ENCODE results near the gene CEP76. TPM values are rescaled to one million over a fixed set of nuclear protein-coding genes. Genes with fewer than 3 reads are reported as not detected.

Gene CEP76
- polyA plus RNA-seq, 1 donor (not counting 4 experiments of a cell fraction or from before 2014, with no cell fraction given): 10.7 TPM

DNA sequence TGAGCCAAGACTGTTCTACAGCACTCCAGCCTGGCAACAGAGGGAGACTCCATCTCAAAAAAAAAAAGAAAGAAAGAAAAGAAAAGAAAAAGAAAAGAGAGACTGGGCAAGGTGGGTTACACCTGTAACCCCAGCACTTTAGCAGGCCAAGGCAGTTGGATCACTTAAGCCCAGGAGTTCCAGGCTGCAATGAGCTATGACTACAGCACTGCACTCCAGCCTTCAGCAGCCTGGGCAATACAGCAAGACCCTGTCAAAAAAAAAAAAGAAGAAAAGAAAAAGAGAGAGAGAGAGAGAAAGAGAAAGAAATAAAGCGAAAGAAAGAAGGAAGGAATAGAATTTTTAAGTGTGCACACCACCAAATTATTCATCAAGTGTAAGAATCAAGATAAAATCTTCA is 47.6 kb downstream of the CEP76 start:
- no peak overlapping the region for H3K27ac ChIP-seq (ENCODE audit: control insufficient read depth, insufficient read depth, low read length)
- dilution Hi-C loops (cut with MboI; ENCODE audit: extremely low pct_ligation_motif_present, low sequenced_read_pairs): no loop called here
- no peak overlapping the region for H2AFZ ChIP-seq (ENCODE audit: control insufficient read depth, low read length)
- no peaks in the 10 kb centered on the region for H3K9me3 ChIP-seq (ENCODE audit: control insufficient read depth, low read depth, low read length)
- FAIRE-seq: no peak
- no peak for DNase-seq (ENCODE audit: low read depth, low spot score)
- H3K79me2 ChIP-seq (ENCODE audit: control insufficient read depth, insufficient read depth, low read length): peaks cover 61% of the 10 kb centered on the region
- H3K27me3 ChIP-seq (ENCODE audit: control insufficient read depth, extremely low read depth, insufficient read depth, low read length): no peaks in the 10 kb centered on the region
- peaks cover 2% of the 10 kb centered on the region for H3K9me1 ChIP-seq (ENCODE audit: control insufficient read depth, extremely low read depth, insufficient read depth, low read length)
- H3K4me1 ChIP-seq (ENCODE audit: control insufficient read depth, extremely low read depth, insufficient read depth, low read length): peaks cover 11% of the 10 kb centered on the region
- TF ChIP-seq, protein P1, sequence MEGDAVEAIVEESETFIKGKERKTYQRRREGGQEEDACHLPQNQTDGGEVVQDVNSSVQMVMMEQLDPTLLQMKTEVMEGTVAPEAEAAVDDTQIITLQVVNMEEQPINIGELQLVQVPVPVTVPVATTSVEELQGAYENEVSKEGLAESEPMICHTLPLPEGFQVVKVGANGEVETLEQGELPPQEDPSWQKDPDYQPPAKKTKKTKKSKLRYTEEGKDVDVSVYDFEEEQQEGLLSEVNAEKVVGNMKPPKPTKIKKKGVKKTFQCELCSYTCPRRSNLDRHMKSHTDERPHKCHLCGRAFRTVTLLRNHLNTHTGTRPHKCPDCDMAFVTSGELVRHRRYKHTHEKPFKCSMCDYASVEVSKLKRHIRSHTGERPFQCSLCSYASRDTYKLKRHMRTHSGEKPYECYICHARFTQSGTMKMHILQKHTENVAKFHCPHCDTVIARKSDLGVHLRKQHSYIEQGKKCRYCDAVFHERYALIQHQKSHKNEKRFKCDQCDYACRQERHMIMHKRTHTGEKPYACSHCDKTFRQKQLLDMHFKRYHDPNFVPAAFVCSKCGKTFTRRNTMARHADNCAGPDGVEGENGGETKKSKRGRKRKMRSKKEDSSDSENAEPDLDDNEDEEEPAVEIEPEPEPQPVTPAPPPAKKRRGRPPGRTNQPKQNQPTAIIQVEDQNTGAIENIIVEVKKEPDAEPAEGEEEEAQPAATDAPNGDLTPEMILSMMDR (optimal IDR thresholded peaks at IDR 0.05 in 1 of 3, IDR thresholded peaks at IDR 0.05 in 1 of 3, conservative IDR thresholded peaks at IDR 0.05 in 1 of 3; ENCODE audit: extremely low read depth in 1 of 3, insufficient read depth in 2 of 3, low read length in 3 of 3): no peak
- TF ChIP-seq EZH2 (IDR thresholded peaks at IDR 0.05; ENCODE audit: low read length): no peak
- H3K36me3 ChIP-seq (ENCODE audit: control insufficient read depth in 2 of 2, extremely low read depth in 1 of 2, insufficient read depth in 2 of 2, low read length in 2 of 2): no peaks in the 10 kb centered on the region
- no peak overlapping the region for H3K4me2 ChIP-seq (ENCODE audit: control insufficient read depth, extremely low read depth, insufficient read depth, low read depth, low read length)
- H3K9ac ChIP-seq (ENCODE audit: control insufficient read depth, extremely low read depth, insufficient read depth, low read length): no peak overlapping the region
- H3K4me3 ChIP-seq (ENCODE audit: control insufficient read depth in 2 of 3, extremely low read depth in 1 of 3, insufficient read depth in 2 of 3, low read depth in 1 of 3, low read length in 3 of 3): no peak overlapping the region
- H4K20me1 ChIP-seq (ENCODE audit: control insufficient read depth, extremely low read depth, insufficient read depth, low read length): peaks cover 3% of the 10 kb centered on the region

DNA sequence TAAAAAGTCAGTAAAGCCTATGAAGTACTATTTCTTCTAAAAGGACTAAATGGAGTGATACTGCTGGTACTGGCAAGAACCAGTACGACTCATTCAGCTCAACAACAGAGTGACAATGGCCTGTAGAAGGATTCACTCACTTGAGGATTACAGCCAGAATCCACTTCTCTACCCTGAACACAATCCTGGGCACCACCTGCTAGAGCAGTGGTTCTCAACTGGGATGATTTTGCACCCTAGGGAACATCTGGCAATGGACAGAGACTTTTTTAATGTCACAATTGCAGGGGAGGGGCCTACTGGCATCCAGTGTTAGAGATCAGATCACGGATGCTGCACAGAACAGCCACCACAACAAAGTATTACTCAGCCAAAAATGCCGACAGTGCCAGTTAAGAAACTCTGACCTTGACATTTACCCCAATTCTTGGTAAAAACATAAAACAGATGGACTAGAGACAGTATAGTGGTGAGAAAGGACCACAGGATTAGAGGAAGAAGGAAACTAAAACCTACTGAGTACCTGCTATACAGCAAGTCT is 49.6 kb downstream of the CEP76 start:
- no peak for DNase-seq (ENCODE audit: low read depth, low spot score)
- Histone ChIP-seq H2AFZ (ENCODE audit: control insufficient read depth, low read length) (no peak overlapping the region), H3K4me1 (ENCODE audit: control insufficient read depth, extremely low read depth, insufficient read depth, low read length) (peaks cover 11% of the 10 kb centered on the region), H3K27me3 (ENCODE audit: control insufficient read depth, extremely low read depth, insufficient read depth, low read length) (no peaks in the 10 kb centered on the region), H4K20me1 (ENCODE audit: control insufficient read depth, extremely low read depth, insufficient read depth, low read length) (peaks cover 3% of the 10 kb centered on the region), H3K36me3 (ENCODE audit: control insufficient read depth in 2 of 2, extremely low read depth in 1 of 2, insufficient read depth in 2 of 2, low read length in 2 of 2) (no peaks in the 10 kb centered on the region), H3K9me3 (ENCODE audit: control insufficient read depth, low read depth, low read length) (no peaks in the 10 kb centered on the region), H3K27ac (ENCODE audit: control insufficient read depth, insufficient read depth, low read length) (no peak overlapping the region), H3K4me2 (ENCODE audit: control insufficient read depth, extremely low read depth, insufficient read depth, low read depth, low read length) (no peak overlapping the region), H3K4me3 (ENCODE audit: control insufficient read depth in 2 of 3, extremely low read depth in 1 of 3, insufficient read depth in 2 of 3, low read depth in 1 of 3, low read length in 3 of 3) (no peak overlapping the region), H3K9ac (ENCODE audit: control insufficient read depth, extremely low read depth, insufficient read depth, low read length) (no peak overlapping the region), H3K9me1 (ENCODE audit: control insufficient read depth, extremely low read depth, insufficient read depth, low read length) (peaks cover 2% of the 10 kb centered on the region), H3K79me2 (ENCODE audit: control insufficient read depth, insufficient read depth, low read length) (peaks cover 73% of the 10 kb centered on the region)
- TF ChIP-seq, protein P1 (optimal IDR thresholded peaks at IDR 0.05 in 1 of 3, IDR thresholded peaks at IDR 0.05 in 1 of 3, conservative IDR thresholded peaks at IDR 0.05 in 1 of 3; ENCODE audit: extremely low read depth in 1 of 3, insufficient read depth in 2 of 3, low read length in 3 of 3): no peak
- TF ChIP-seq EZH2 (IDR thresholded peaks at IDR 0.05; ENCODE audit: low read length): no peak
- FAIRE-seq: no peak
- dilution Hi-C loops (cut with MboI; ENCODE audit: extremely low pct_ligation_motif_present, low sequenced_read_pairs): no loop called here

Measured in keratinocyte (primary cell).